CD8-positive, alpha-beta memory T cell (primary cell): ENCODE measurements around the gene TMEM179. TPM values are rescaled to one million over a fixed set of nuclear protein-coding genes. Genes with fewer than 3 reads are reported as not detected.

Experiments
- CTCF ChIA-PET: fragments of 350-600 bp; sonication (Branson Sonifier 250); formaldehyde crosslinking; loops from one replicate; lab custom pipeline; 2021; ENCODE audit warnings: antibody characterized with exemption; lab: Charles Lee
- POLR2A ChIA-PET: fragments of 350-600 bp; sonication (Branson Sonifier 250); formaldehyde crosslinking; loops from one replicate; lab custom pipeline; 2021; ENCODE audit warnings: antibody characterized with exemption; lab: Charles Lee
- DNase-seq, 5 donors: peaks; one replicate each; pipeline versions ENCODE4 v3.0.0 to v3.0.0-alpha.2; 2020 to 2022; ENCODE audit warnings: mixed read lengths in 1 of 5
- H3K27ac ChIP-seq: one replicate; pipeline ENCODE4 v1.7.0; 2013; ENCODE audit warnings: low read depth, mild to moderate bottlenecking, low read length, moderate library complexity
- H3K27me3 ChIP-seq: 2 replicates; pipeline ENCODE4 v1.7.0; 2013; ENCODE audit warnings: low read length, mild to moderate bottlenecking; ENCODE audit not compliant: insufficient read depth, poor library complexity, severe bottlenecking
- H3K36me3 ChIP-seq: 2 replicates; pipeline ENCODE4 v1.7.0; 2013; ENCODE audit warnings: mild to moderate bottlenecking, low read length, moderate library complexity; ENCODE audit not compliant: insufficient read depth
- H3K4me1 ChIP-seq: 2 replicates; pipeline ENCODE4 v1.7.0; 2013; ENCODE audit warnings: mild to moderate bottlenecking, low read length, moderate library complexity; ENCODE audit not compliant: insufficient read depth
- H3K4me3 ChIP-seq: 2 replicates; pipeline ENCODE4 v1.7.0; 2013; ENCODE audit warnings: mild to moderate bottlenecking, low read length
- H3K9me3 ChIP-seq: 2 replicates; pipeline ENCODE4 v1.7.0; 2013; ENCODE audit warnings: mild to moderate bottlenecking, low read length
- H3K27ac Mint-ChIP-seq, 8 donors: one replicate each; pipeline ENCODE4 v1.8.0; 2020 to 2021; ENCODE audit warnings: mixed read lengths in 8 of 8, mild to moderate bottlenecking in 6 of 8, inconsistent platforms in 3 of 8, moderate library complexity in 3 of 8
- H3K27me3 Mint-ChIP-seq, 2 donors: one replicate each; pipeline ENCODE4 v1.8.0; 2020 to 2021; ENCODE audit warnings: mixed read lengths in 2 of 2, mild to moderate bottlenecking in 1 of 2, moderate library complexity in 1 of 2
- H3K36me3 Mint-ChIP-seq, 3 donors: one replicate each; pipeline ENCODE4 v1.8.0; 2020 to 2021; ENCODE audit warnings: mixed read lengths in 3 of 3, inconsistent platforms in 1 of 3, mild to moderate bottlenecking in 1 of 3
- H3K4me1 Mint-ChIP-seq, 3 donors: one replicate each; pipeline ENCODE4 v1.8.0; 2020 to 2021; ENCODE audit warnings: mixed read lengths in 3 of 3, inconsistent platforms in 1 of 3, mild to moderate bottlenecking in 1 of 3
- H3K4me3 Mint-ChIP-seq, 7 donors: one replicate each; pipeline ENCODE4 v1.8.0; 2020 to 2021; ENCODE audit warnings: mixed read lengths in 7 of 7, mild to moderate bottlenecking in 6 of 7, moderate library complexity in 4 of 7, inconsistent platforms in 2 of 7
- H3K9me3 Mint-ChIP-seq, 5 donors: one replicate each; pipeline ENCODE4 v1.8.0; 2020 to 2022; ENCODE audit warnings: mixed read lengths in 5 of 5, mild to moderate bottlenecking in 3 of 5, moderate library complexity in 2 of 5, inconsistent platforms in 1 of 5
- polyA plus RNA-seq: library from polyadenylated mRNA; unstranded; fragments of 300-500 nt; fragmentation: Illumina TruSeq; gene quantifications from one replicate; pipeline ENCODE4 v1.2.3, GENCODE V29; 2021
- total RNA-seq, 2 experiments: library from RNA; stranded (reverse); gene quantifications; one replicate each; pipeline ENCODE4 v1.2.3, GENCODE V29; 2021

The TMEM179 gene
- total and polyA plus RNA-seq, 3 experiments from 2014 or later, result 0.31 TPM; not detected in 2

GRCh38 chr14:104635717-104636116, 31.1 kb upstream of the TMEM179 start:
- no peak for DNase-seq
- ChIA-PET CTCF (no interaction called here), POLR2A (no interaction called here)
- Mint-ChIP-seq H3K4me1 (no peaks in the 10 kb centered on the region), H3K27ac (no peak overlapping the region), H3K27me3 (peaks cover 16 to 21% of the 10 kb centered on the region in 2 donors), H3K4me3 (no peak overlapping the region), H3K9me3 (no peaks in the 10 kb centered on the region), H3K36me3 (no peaks in the 10 kb centered on the region)
- Histone ChIP-seq H3K27me3 (peaks cover 8% of the 10 kb centered on the region), H3K4me1 (no peaks in the 10 kb centered on the region), H3K27ac (no peak overlapping the region), H3K9me3 (no peaks in the 10 kb centered on the region), H3K4me3 (no peak overlapping the region), H3K36me3 (no peaks in the 10 kb centered on the region)

GRCh38 chr14:104634886-104635570, 30.5 kb upstream of the TMEM179 start:
- Mint-ChIP-seq H3K9me3 (no peaks in the 10 kb centered on the region), H3K27me3 (peaks cover 13 to 24% of the 10 kb centered on the region in 2 donors), H3K27ac (no peak overlapping the region), H3K4me3 (no peak overlapping the region), H3K4me1 (no peaks in the 10 kb centered on the region), H3K36me3 (no peaks in the 10 kb centered on the region)
- Histone ChIP-seq H3K36me3 (no peaks in the 10 kb centered on the region), H3K4me1 (no peaks in the 10 kb centered on the region), H3K27me3 (peaks cover 3% of the 10 kb centered on the region), H3K27ac (no peak overlapping the region), H3K4me3 (no peak overlapping the region), H3K9me3 (no peaks in the 10 kb centered on the region)
- DNase-seq, result no peak
- ChIA-PET POLR2A (no interaction called here), CTCF (no interaction called here)

GRCh38 chr14:104634138-104634760, 29.7 kb upstream of the TMEM179 start:
- H3K27me3 ChIP-seq, result no peaks in the 10 kb centered on the region
- H3K9me3 ChIP-seq, result no peaks in the 10 kb centered on the region
- POLR2A ChIA-PET, result no interaction called here
- H3K4me1 ChIP-seq, result no peaks in the 10 kb centered on the region
- no peak overlapping the region for H3K4me3 ChIP-seq
- no peak for DNase-seq
- H3K36me3 ChIP-seq, result no peaks in the 10 kb centered on the region
- no peaks in the 10 kb centered on the region for H3K36me3 Mint-ChIP-seq
- H3K9me3 Mint-ChIP-seq, result peaks cover under 1 to 5% (median 2%) of the 10 kb centered on the region in 5 donors
- CTCF ChIA-PET, result interaction anchor here (1.1 kb wide), 1 partner anchor 556 kb away, joined by 3 read pairs; no protein-coding TSS in a partner anchor
- H3K4me1 Mint-ChIP-seq, result no peaks in the 10 kb centered on the region
- no peak overlapping the region for H3K27ac ChIP-seq
- no peak overlapping the region for H3K27ac Mint-ChIP-seq
- H3K4me3 Mint-ChIP-seq, result no peak overlapping the region
- peaks cover 10 to 18% of the 10 kb centered on the region in 2 donors for H3K27me3 Mint-ChIP-seq

GRCh38 chr14:104633276-104634137, 28.9 kb upstream of the TMEM179 start:
- DNase-seq, result no peak
- ChIA-PET CTCF (interaction anchor here (1.1 kb wide), 1 partner anchor 556 kb away, joined by 3 read pairs; no protein-coding TSS in a partner anchor), POLR2A (no interaction called here)
- H3K4me1 ChIP-seq, result no peaks in the 10 kb centered on the region
- Mint-ChIP-seq H3K36me3 (no peaks in the 10 kb centered on the region), H3K27ac (no peak overlapping the region), H3K27me3 (peaks cover 6 to 14% of the 10 kb centered on the region in 2 donors), H3K4me1 (no peaks in the 10 kb centered on the region), H3K4me3 (no peak overlapping the region), H3K9me3 (peaks cover 4 to 10% (median 6%) of the 10 kb centered on the region in 5 donors)
- no peaks in the 10 kb centered on the region for H3K9me3 ChIP-seq
- H3K4me3 ChIP-seq, result no peak overlapping the region
- H3K27me3 ChIP-seq, result no peaks in the 10 kb centered on the region
- H3K27ac ChIP-seq, result no peak overlapping the region
- H3K36me3 ChIP-seq, result no peaks in the 10 kb centered on the region

DNA sequence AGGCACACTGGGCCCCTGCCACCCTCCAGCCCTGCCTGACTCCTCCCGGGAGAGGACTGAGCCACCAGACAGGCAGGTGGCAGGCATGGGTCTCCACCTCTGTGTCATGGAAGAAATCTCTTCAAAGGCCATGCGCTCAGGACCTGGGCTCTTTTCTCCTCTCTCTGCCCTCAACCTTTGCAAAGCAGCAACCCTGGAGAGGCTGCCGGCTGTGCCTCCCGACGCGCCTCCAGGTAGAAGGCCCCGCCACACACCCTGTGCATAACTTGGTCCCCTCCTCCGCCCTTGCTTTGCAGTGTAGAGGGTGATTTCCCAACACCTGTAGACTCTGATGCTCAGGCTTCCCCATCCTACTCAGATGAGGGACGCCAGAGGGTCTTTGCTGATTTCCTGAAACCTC, 28.2 kb upstream of the TMEM179 start:
- no peaks in the 10 kb centered on the region for H3K36me3 Mint-ChIP-seq

DNA sequence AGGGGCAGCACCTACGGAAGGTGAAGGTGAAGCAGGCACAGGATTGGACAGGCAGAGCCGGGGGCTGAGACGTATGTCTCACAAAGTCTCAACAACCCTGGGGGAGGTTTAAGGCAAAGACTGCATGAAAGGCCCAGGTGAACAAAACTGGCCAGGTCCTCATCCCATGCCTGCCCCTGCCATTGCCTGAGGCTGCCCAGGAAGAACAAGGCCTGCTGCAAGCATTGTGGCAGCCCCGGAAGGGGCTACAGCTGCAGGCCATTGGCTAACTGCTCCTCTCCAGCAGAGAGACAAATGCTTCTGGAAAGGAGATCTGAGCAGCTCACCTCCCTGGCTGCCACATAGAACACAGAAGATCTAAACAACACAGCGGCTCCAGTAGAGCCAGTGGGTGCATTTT, 20.4 kb upstream of the TMEM179 start:
- POLR2A ChIA-PET, result no interaction called here
- CTCF ChIA-PET, result no interaction called here
- Mint-ChIP-seq H3K27ac (no peak overlapping the region), H3K27me3 (peaks cover 15 to 63% of the 10 kb centered on the region in 2 donors), H3K36me3 (no peaks in the 10 kb centered on the region), H3K4me1 (no peaks in the 10 kb centered on the region), H3K9me3 (peaks cover 12 to 25% (median 21%) of the 10 kb centered on the region in 5 donors), H3K4me3 (no peak overlapping the region)
- Histone ChIP-seq H3K27me3 (no peaks in the 10 kb centered on the region), H3K4me1 (no peaks in the 10 kb centered on the region), H3K36me3 (no peaks in the 10 kb centered on the region), H3K9me3 (no peaks in the 10 kb centered on the region), H3K4me3 (no peak overlapping the region), H3K27ac (no peak overlapping the region)
- DNase-seq, result no peak

More for the DNA sequence above, 28.2 kb upstream of the TMEM179 start:
- H3K9me3 ChIP-seq, result no peaks in the 10 kb centered on the region
- no peak for DNase-seq
- H3K9me3 Mint-ChIP-seq, result peaks cover 6 to 17% (median 12%) of the 10 kb centered on the region in 5 donors
- no peaks in the 10 kb centered on the region for H3K36me3 ChIP-seq
- no peaks in the 10 kb centered on the region for H3K4me1 ChIP-seq
- no peak overlapping the region for H3K4me3 Mint-ChIP-seq
- no peak overlapping the region for H3K27ac ChIP-seq
- ChIA-PET POLR2A (no interaction called here), CTCF (no interaction called here)
- no peaks in the 10 kb centered on the region for H3K4me1 Mint-ChIP-seq
- no peak overlapping the region for H3K27ac Mint-ChIP-seq
- no peaks in the 10 kb centered on the region for H3K27me3 ChIP-seq
- H3K27me3 Mint-ChIP-seq, result peaks cover 8 to 17% of the 10 kb centered on the region in 2 donors
- H3K4me3 ChIP-seq, result no peak overlapping the region

DNA sequence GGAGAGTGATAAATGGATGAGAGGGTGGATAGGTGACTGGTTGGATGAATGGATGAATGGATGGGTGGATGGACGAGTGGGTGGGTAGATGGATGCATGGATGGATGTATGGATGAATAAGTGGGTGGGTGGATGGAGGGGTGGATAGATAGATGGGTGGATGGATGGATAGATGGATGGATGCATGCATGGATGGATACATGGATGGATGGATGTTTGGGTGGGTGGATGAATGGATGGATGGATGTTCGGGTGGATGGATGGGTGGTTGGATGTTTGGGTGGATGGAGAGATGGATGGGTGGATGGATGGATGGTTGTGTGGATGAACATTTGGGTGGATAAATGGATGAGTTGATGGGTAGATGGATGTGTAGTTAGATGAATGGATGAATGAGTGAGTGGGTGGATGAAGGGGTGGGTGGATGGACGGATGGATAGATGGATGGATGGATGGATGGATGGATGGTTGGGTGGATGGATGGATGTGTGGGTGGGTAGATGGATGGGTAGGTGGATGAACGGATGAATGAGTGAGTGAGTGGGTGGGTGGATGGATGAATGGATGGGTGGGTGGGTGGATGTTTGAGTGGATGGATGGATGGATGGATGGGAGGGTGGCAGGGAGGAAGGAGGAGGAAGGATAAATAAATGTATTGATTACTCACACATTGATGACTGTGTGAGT, 9.7 kb upstream of the TMEM179 start:
- H3K27ac Mint-ChIP-seq, result no peak overlapping the region
- Histone ChIP-seq H3K27me3 (peaks cover 4% of the 10 kb centered on the region), H3K27ac (no peak overlapping the region), H3K36me3 (no peaks in the 10 kb centered on the region), H3K4me3 (no peak overlapping the region), H3K4me1 (no peaks in the 10 kb centered on the region), H3K9me3 (no peaks in the 10 kb centered on the region)
- no peak for DNase-seq
- H3K36me3 Mint-ChIP-seq, result peaks cover 0 to under 1% (median 0%) of the 10 kb centered on the region in 3 donors
- peaks cover 0 to under 1% (median 0%) of the 10 kb centered on the region in 5 donors for H3K9me3 Mint-ChIP-seq
- ChIA-PET CTCF (no interaction called here), POLR2A (no interaction called here)
- H3K27me3 Mint-ChIP-seq, result peaks cover 26 to 54% of the 10 kb centered on the region in 2 donors
- H3K4me3 Mint-ChIP-seq, result no peak overlapping the region
- H3K4me1 Mint-ChIP-seq, result no peaks in the 10 kb centered on the region
